GM18499 (cell line): ENCODE results near the gene AK4.

Source experiments
- ATAC-seq: cut with Tn5 transposase; IDR thresholded peaks from one replicate; pipeline ENCODE4 v1.9.1; 2021; ENCODE audit warnings: moderate number of reproducible peaks; ENCODE audit not compliant: insufficient read depth, unreplicated experiment

AK4 gene

GRCh38 chr1:65209005-65209885 lies 61.2 kb downstream of the AK4 start:
- ATAC-seq, result no peak

GRCh38 chr1:65210325-65210724 lies 62.3 kb downstream of the AK4 start:
- ATAC-seq, result no peak

GRCh38 chr1:65211331-65211730 lies 63.3 kb downstream of the AK4 start:
- ATAC-seq, result no peak

- ATAC-seq, result no peak
These were observed 65.4 kb downstream of the AK4 start for GRCh38 chr1:65213271-65214023.

GRCh38 chr1:65214340-65215027 lies 66.5 kb downstream of the AK4 start:
- ATAC-seq, result no peak

- ATAC-seq, result no peak
These were observed 69.0 kb downstream of the AK4 start for GRCh38 chr1:65216989-65217388.

- no peak for ATAC-seq
These were observed 73.8 kb downstream of the AK4 start for GRCh38 chr1:65221638-65222339.

- no peak for ATAC-seq
These were observed 74.4 kb downstream of the AK4 start for GRCh38 chr1:65222340-65222940.

- ATAC-seq, result no peak
These were observed 76.7 kb downstream of the AK4 start for GRCh38 chr1:65224681-65225091.

- no peak for ATAC-seq
These were observed 77.2 kb downstream of the AK4 start for GRCh38 chr1:65225179-65225578.

- no peak for ATAC-seq
These were observed 81.2 kb downstream of the AK4 start for GRCh38 chr1:65229201-65229600.

GRCh38 chr1:65229754-65230339 lies 81.8 kb downstream of the AK4 start:
- ATAC-seq, result no peak

GRCh38 chr1:65230731-65231481 lies 82.9 kb downstream of the AK4 start:
- peak; percentile 69 for ATAC-seq

- no peak for ATAC-seq
These were observed 83.8 kb downstream of the AK4 start for GRCh38 chr1:65231718-65232330.

GRCh38 chr1:65232461-65232990 lies 84.5 kb downstream of the AK4 start:
- no peak for ATAC-seq

GRCh38 chr1:65233782-65234181 lies 85.8 kb downstream of the AK4 start:
- ATAC-seq, result no peak

- ATAC-seq, result no peak
These were observed 88.1 kb downstream of the AK4 start for GRCh38 chr1:65235867-65236805.
